GM19099 (cell line): ENCODE results near the gene METTL25.

Experiments
- POLR2A ChIP-seq: IDR thresholded peaks from 3 replicates; pipeline ENCODE4 v1.6.1; 2011; ENCODE audit warnings: low read depth; ENCODE audit not compliant: insufficient read length; ENCODE audit errors: extremely low read depth

The METTL25 gene, protein sequence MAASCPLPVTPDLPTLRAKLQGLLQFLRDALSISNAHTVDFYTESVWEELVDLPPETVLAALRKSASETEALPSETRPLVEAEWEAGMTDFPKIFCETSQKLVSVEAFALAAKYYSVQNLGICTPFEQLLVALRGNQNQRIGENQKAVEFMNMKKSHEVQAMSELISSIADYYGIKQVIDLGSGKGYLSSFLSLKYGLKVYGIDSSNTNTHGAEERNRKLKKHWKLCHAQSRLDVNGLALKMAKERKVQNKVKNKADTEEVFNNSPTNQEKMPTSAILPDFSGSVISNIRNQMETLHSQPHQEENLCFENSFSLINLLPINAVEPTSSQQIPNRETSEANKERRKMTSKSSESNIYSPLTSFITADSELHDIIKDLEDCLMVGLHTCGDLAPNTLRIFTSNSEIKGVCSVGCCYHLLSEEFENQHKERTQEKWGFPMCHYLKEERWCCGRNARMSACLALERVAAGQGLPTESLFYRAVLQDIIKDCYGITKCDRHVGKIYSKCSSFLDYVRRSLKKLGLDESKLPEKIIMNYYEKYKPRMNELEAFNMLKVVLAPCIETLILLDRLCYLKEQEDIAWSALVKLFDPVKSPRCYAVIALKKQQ

GRCh38 chr12:82358200-82359114 lies at the start of gene METTL25, which contains the start of gene CCDC59:
Gene METTL25 (plus strand): TSS chr12:82358529. CDS start chr12:82358566, 37 bp downstream.
Gene CCDC59 (minus strand): TSS chr12:82358387. CDS start chr12:82358376, 11 bp downstream.
- peak; percentile 94 for TF ChIP-seq POLR2A

DNA sequence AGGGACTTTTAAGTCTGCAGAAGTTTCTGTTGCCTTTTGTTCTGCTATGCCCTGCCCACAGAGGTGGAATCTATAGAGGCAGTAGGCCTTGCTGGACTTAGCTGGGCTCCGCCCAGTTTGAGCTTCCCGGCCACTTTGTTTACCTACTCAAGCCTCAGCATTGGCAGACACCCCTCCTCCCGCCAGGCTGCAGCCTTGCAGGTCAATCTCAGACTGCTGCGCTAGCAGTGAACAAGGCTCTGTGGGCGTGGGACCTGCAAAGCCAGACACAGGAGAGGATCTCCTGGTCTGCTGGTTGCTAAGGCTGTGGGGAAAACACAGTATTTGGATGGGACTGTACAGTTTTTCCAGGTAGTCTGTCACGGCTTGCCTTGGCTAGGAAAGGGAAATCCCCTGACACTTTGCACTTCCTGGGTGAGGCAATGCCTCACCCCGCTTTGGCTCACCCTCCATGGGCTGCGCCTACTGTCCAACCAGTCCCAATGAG lies 43.9 kb upstream of the METTL25 start:
- no peak for TF ChIP-seq POLR2A

DNA sequence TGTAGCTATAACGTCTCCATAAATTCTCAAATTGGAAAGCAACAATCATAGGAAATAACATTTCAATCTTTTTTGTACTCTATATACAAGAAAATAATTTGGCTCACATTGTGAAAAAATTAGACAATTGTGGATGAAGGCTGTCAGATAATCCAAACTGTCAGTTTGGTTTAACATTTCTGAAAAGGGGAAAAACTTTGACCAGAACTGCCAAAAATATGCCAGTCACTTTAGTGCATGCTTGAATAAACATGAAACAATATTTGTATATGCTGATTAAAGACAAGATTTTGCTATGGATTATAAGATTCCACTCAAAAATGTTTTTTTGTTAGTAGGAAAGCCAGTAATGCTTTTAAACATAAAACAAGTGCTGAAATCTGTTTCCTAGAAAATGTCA lies 39.1 kb upstream of the METTL25 start:
- TF ChIP-seq POLR2A = no peak

- TF ChIP-seq POLR2A = no peak
These were observed 32.6 kb upstream of the METTL25 start for GRCh38 chr12:82325540-82326336.

- TF ChIP-seq POLR2A = no peak
These were observed 31.3 kb upstream of the METTL25 start for GRCh38 chr12:82326905-82327503.

DNA sequence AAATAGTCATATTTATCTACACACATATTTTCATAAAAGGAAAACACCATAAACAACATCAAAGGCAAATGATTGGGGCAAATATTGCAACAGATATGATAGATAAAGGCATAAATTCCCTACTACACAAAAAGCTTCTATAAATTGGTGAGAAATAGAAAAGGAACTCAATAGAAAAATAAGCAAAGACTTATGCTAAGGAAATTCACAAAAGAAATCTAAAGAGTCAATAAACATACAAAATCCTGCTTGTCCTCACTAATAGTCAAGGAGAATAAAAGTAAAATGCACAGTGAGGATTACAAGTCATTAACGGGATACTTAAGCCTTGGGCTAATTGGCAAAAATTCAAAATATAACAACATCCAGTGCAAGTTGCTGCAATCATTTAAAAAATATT lies 30.5 kb upstream of the METTL25 start:
- no peak for TF ChIP-seq POLR2A

DNA sequence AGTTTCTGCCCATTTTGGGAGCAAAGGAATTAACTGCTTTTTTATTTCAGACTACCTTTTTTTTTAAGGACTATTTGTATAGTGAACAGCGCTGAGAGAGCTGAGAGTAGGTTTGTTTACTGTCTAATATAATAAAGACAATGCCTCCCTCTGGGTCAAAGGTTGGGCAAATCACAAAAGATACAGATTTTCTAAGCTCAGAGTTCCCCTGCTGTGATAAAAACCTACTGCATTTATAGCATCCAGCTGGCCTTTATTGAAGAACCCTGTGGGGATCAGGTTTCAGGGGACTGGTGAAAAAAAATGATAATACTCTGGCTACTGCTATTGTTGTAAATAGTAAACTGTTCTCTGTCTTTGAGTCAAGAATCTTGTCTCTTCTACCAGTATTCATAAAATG lies 28.8 kb upstream of the METTL25 start:
- no peak for TF ChIP-seq POLR2A

DNA sequence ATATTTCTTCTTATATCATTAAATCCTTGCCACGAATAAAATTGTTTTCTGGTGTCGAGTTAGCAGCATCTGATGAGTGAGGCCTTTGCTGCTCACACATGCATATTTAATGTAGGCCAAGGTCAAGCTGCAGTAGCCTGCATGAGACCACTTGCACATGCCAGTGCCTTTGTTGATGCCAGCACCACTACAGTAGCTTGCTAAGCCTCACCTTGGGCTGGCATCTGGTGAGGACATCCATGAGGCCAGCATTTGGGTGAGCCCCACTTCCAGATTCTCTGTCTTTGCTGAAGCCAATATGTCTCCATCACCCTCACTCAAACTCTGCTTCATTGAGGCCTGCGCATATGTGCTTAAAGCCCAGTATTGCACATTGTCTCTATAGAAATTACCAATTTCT lies 8.2 kb upstream of the METTL25 start:
- no peak for TF ChIP-seq POLR2A

- no peak for TF ChIP-seq POLR2A
These were observed 6.9 kb upstream of the METTL25 start for GRCh38 chr12:82351390-82351789.

DNA sequence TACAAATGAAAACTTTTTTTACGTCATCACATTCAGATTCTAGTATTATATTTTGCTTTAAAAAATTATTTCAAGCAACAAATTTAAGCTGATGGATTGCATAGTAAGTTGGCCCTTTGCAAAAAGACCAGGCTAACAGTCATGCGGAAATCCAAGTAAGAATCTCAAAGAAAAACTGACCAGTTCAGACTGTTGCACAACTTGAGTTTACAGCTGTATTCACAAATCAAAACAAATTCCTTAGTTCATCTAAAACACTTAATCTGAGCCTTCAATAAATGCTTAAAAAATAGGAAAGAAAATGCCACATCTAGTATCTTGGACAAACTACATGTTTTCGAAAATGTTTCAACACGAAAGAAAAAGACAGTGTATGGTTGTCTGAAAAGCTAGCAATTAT lies 989 bp upstream of the METTL25 start:
- no peak for TF ChIP-seq POLR2A

- no peak for TF ChIP-seq POLR2A
These were observed 507 bp upstream of the METTL25 start for GRCh38 chr12:82357845-82358199.

DNA sequence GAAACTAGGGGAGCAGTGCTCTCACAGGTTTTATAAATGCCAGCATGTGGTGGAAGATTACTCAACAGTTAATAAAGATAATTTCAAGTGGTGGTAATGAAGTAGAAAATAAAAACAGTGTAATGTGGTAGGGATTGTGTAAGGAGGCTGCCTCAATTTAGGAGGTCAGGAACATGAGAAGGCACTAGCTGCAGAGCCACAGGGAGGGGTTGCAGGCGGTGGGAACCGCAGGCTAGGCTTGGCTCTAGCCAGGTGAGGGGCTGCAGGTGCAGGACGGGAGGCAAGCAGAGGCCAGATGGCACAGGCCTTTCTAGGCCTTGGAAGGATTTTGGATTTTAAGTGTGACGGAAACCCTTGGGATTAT lies 768 bp downstream of the METTL25 start:
- TF ChIP-seq POLR2A = no peak

- no peak for TF ChIP-seq POLR2A
These were observed 3.2 kb downstream of the METTL25 start for GRCh38 chr12:82361461-82361915.

- no peak for TF ChIP-seq POLR2A
These were observed 5.7 kb downstream of the METTL25 start for GRCh38 chr12:82363990-82364389.
